ENCODE data around the gene AREL1. TPM values are rescaled to one million over a fixed set of nuclear protein-coding genes. Genes with fewer than 3 reads are reported as not detected.

Gene AREL1
- total RNA-seq, 1 experiment from 2014 or later = 45.9 TPM

- ChIA-PET CTCF (no interaction called here), RAD21 (ENCODE audit: low non-redundant PET in 1 of 2, low total read pairs in 2 of 2, uncharacterized antibody in 2 of 2, unreplicated experiment in 2 of 2) (no interaction called here), POLR2A (no interaction called here)
- DNase-seq (ENCODE audit: low read depth, low spot score) = no peak
- intact Hi-C loops (cut with micrococcal nuclease) = no loop called here
- no peaks in the 10 kb centered on the region for H3K9me3 ChIP-seq (ENCODE audit: control insufficient read depth in 1 of 2, insufficient read depth in 1 of 2, low read depth in 1 of 2, low read length in 2 of 2)
- BruUV-seq (replicated peaks) = no TSS peak
- no peak for ATAC-seq
- no peak overlapping the region for H3K27ac ChIP-seq (ENCODE audit: low read depth, low read length)
- no peak overlapping the region for H3K4me2 ChIP-seq (ENCODE audit: low read length)
- H3K4me3 ChIP-seq (replicated peaks in 1 of 2; ENCODE audit: low read depth in 1 of 2, low read length in 2 of 2) = no peak overlapping the region
- H3K27me3 ChIP-seq (ENCODE audit: insufficient read depth, low read length) = no peaks in the 10 kb centered on the region
- no peak for TF ChIP-seq EZH2 (IDR thresholded peaks at IDR 0.05)
- H3K79me2 ChIP-seq (ENCODE audit: insufficient read depth, low read length) = no peaks in the 10 kb centered on the region
- peaks cover 29 to 30% of the 10 kb centered on the region in 2 experiments; a peak in 3 of 4 replicates for H3K36me3 ChIP-seq (ENCODE audit: control insufficient read depth in 1 of 2, insufficient read depth in 2 of 2, low read length in 2 of 2)
- no peaks in the 10 kb centered on the region for H4K20me1 ChIP-seq (ENCODE audit: insufficient read depth)
- H2AFZ ChIP-seq (ENCODE audit: low read depth, low read length, poor library complexity, severe bottlenecking) = no peak overlapping the region
- no peaks in the 10 kb centered on the region for H3K9me2 ChIP-seq (ENCODE audit: insufficient read depth)
- no peak overlapping the region for H3K9ac ChIP-seq (ENCODE audit: low read length)
- no peaks in the 10 kb centered on the region; a peak in 1 of 4 replicates for H3K4me1 ChIP-seq (ENCODE audit: control insufficient read depth in 1 of 2, insufficient read depth in 2 of 2, low read length in 2 of 2)
These were observed 49.0 kb downstream of the AREL1 start for GRCh38 chr14:74663884-74664283.

GRCh38 chr14:74661726-74662450 is 51.0 kb downstream of the AREL1 start:
- no peak overlapping the region for H2AFZ ChIP-seq (ENCODE audit: low read depth, low read length, poor library complexity, severe bottlenecking)
- no peak overlapping the region for H3K9ac ChIP-seq (ENCODE audit: low read length)
- H3K27me3 ChIP-seq (ENCODE audit: insufficient read depth, low read length) = no peaks in the 10 kb centered on the region
- DNase-seq (ENCODE audit: low read depth, low spot score) (no peak), ATAC-seq (no peak)
- TF ChIP-seq ELF1 (IDR thresholded peaks at IDR 0.05; ENCODE audit: borderline replicate concordance, low read depth) (no peak), CTCF (IDR thresholded peaks at IDR 0.05 in 2 of 3, conservative IDR thresholded peaks at IDR 0.05 in 1 of 3; ENCODE audit: borderline replicate concordance in 1 of 3, insufficient read depth in 1 of 3, low read depth in 2 of 3, low read length in 2 of 3) (no peak), SRF (IDR thresholded peaks at IDR 0.05; ENCODE audit: low read depth) (no peak), YY1 (IDR thresholded peaks at IDR 0.05; ENCODE audit: extremely low read depth, insufficient replicate concordance, low read depth, low read length) (no peak), ZFX (IDR thresholded peaks at IDR 0.05) (no peak), JUND (IDR thresholded peaks at IDR 0.05) (no peak), CBX3 (IDR thresholded peaks at IDR 0.05; ENCODE audit: low read depth) (no peak)
- POLR2A ChIA-PET = no interaction called here
- no peak overlapping the region for H3K4me2 ChIP-seq (ENCODE audit: low read length)
- peaks cover 23 to 24% of the 10 kb centered on the region in 2 experiments; a peak in 3 of 4 replicates for H3K36me3 ChIP-seq (ENCODE audit: control insufficient read depth in 1 of 2, insufficient read depth in 2 of 2, low read length in 2 of 2)
- H3K79me2 ChIP-seq (ENCODE audit: insufficient read depth, low read length) = no peaks in the 10 kb centered on the region
- no peak overlapping the region for H3K27ac ChIP-seq (ENCODE audit: low read depth, low read length)
- CTCF ChIA-PET = no interaction called here
- H4K20me1 ChIP-seq (ENCODE audit: insufficient read depth) = no peaks in the 10 kb centered on the region
- H3K9me2 ChIP-seq (ENCODE audit: insufficient read depth) = no peaks in the 10 kb centered on the region
- no TSS peak for BruUV-seq (replicated peaks)
- no peak overlapping the region for H3K4me3 ChIP-seq (replicated peaks in 1 of 2; ENCODE audit: low read depth in 1 of 2, low read length in 2 of 2)
- H3K4me1 ChIP-seq (ENCODE audit: control insufficient read depth in 1 of 2, insufficient read depth in 2 of 2, low read length in 2 of 2) = no peaks in the 10 kb centered on the region; a peak in 1 of 4 replicates
- H3K9me3 ChIP-seq (ENCODE audit: control insufficient read depth in 1 of 2, insufficient read depth in 1 of 2, low read depth in 1 of 2, low read length in 2 of 2) = no peaks in the 10 kb centered on the region
- RAD21 ChIA-PET (ENCODE audit: low non-redundant PET in 1 of 2, low total read pairs in 2 of 2, uncharacterized antibody in 2 of 2, unreplicated experiment in 2 of 2) = no interaction called here
- intact Hi-C loops (cut with micrococcal nuclease) = no loop called here
